ENCODE results near the gene PRR9.

DNA sequence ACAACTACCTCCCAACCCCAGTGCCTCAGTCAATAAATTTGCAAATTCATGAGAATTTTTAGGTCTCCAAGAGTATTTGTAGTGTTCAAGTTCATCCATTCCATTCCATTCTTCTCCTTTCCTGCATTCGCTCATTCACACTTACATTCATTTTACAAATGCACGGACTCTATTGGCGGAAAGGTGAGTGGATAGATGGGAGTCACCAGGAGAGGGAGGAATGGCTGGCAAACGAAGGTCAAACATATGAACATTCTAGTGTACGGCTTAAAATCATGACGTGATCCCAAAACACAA, 44.6 kb downstream of the PRR9 start:
- no peak for TF ChIP-seq IRF2 (CRISPR knock-in tag; IDR thresholded peaks at IDR 0.05; ENCODE audit: borderline replicate concordance, low read depth)
- no peak for TF ChIP-seq CBFB (CRISPR knock-in tag; IDR thresholded peaks at IDR 0.05; ENCODE audit: low read depth)
- TF ChIP-seq, protein P1, sequence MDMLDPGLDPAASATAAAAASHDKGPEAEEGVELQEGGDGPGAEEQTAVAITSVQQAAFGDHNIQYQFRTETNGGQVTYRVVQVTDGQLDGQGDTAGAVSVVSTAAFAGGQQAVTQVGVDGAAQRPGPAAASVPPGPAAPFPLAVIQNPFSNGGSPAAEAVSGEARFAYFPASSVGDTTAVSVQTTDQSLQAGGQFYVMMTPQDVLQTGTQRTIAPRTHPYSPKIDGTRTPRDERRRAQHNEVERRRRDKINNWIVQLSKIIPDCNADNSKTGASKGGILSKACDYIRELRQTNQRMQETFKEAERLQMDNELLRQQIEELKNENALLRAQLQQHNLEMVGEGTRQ (CRISPR knock-in tag; IDR thresholded peaks at IDR 0.05) = no peak
- TF ChIP-seq STAT6 (CRISPR knock-in tag; conservative IDR thresholded peaks at IDR 0.05; ENCODE audit: low read depth) = no peak
- no peak for TF ChIP-seq TEAD1 (CRISPR knock-in tag; IDR thresholded peaks at IDR 0.05)
- TF ChIP-seq AR (CRISPR knock-in tag; IDR thresholded peaks at IDR 0.05) = no peak
- TF ChIP-seq MAX (CRISPR knock-in tag; IDR thresholded peaks at IDR 0.05) = no peak
- no peak for TF ChIP-seq ATF1 (CRISPR knock-in tag; IDR thresholded peaks at IDR 0.05)
- TF ChIP-seq CTCF (IDR thresholded peaks at IDR 0.05) = no peak
- no peak for TF ChIP-seq NFATC4 (CRISPR knock-in tag; IDR thresholded peaks at IDR 0.05)
- TF ChIP-seq HMGXB4 (CRISPR knock-in tag; IDR thresholded peaks at IDR 0.05) = no peak
- TF ChIP-seq, protein P2, sequence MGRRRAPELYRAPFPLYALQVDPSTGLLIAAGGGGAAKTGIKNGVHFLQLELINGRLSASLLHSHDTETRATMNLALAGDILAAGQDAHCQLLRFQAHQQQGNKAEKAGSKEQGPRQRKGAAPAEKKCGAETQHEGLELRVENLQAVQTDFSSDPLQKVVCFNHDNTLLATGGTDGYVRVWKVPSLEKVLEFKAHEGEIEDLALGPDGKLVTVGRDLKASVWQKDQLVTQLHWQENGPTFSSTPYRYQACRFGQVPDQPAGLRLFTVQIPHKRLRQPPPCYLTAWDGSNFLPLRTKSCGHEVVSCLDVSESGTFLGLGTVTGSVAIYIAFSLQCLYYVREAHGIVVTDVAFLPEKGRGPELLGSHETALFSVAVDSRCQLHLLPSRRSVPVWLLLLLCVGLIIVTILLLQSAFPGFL (CRISPR knock-in tag; IDR thresholded peaks at IDR 0.05; ENCODE audit: borderline replicate concordance) = no peak

All from WTC11 (cell line).